GM06990 (cell line): Measurements from ENCODE around the gene CRY2.
"Not testable (repeated sequence)": the region's sequence is repeated elsewhere in the genome, so short reads cannot be mapped to it uniquely, and the experiment has no call there.

Experiments
- DNase-seq: peaks from one replicate; pipeline ENCODE4 v3.0.0-alpha.2; 2011; ENCODE audit not compliant: insufficient read length; ENCODE audit errors: extremely low read depth
- H3K27me3 ChIP-seq: replicated peaks from 2 replicates; pipeline ENCODE4 v1.6.0; 2011; ENCODE audit warnings: low read length; ENCODE audit not compliant: control insufficient read depth, insufficient read depth
- H3K36me3 ChIP-seq: 2 replicates; pipeline ENCODE4 v1.5.1; 2011; ENCODE audit warnings: low read length; ENCODE audit not compliant: control insufficient read depth, insufficient read depth
- H3K4me3 ChIP-seq: replicated peaks from 2 replicates; pipeline ENCODE4 v1.5.1; 2011; ENCODE audit warnings: low read depth, mild to moderate bottlenecking, control low read depth, low read length
- TF ChIP-seq, protein P1 (sequence below): IDR thresholded peaks from 2 replicates; pipeline ENCODE4 v1.5.1; 2011; ENCODE audit warnings: low read length, control low read depth, mild to moderate bottlenecking, inconsistent platforms; ENCODE audit not compliant: insufficient read depth, poor library complexity, severe bottlenecking

Gene CRY2

GRCh38 chr11:45828996-45829395, 18.3 kb upstream of the CRY2 start:
- Histone ChIP-seq H3K4me3 (no peak overlapping the region), H3K36me3 (no peaks in the 10 kb centered on the region), H3K27me3 (peaks cover 2% of the 10 kb centered on the region)
- TF ChIP-seq, protein P1, sequence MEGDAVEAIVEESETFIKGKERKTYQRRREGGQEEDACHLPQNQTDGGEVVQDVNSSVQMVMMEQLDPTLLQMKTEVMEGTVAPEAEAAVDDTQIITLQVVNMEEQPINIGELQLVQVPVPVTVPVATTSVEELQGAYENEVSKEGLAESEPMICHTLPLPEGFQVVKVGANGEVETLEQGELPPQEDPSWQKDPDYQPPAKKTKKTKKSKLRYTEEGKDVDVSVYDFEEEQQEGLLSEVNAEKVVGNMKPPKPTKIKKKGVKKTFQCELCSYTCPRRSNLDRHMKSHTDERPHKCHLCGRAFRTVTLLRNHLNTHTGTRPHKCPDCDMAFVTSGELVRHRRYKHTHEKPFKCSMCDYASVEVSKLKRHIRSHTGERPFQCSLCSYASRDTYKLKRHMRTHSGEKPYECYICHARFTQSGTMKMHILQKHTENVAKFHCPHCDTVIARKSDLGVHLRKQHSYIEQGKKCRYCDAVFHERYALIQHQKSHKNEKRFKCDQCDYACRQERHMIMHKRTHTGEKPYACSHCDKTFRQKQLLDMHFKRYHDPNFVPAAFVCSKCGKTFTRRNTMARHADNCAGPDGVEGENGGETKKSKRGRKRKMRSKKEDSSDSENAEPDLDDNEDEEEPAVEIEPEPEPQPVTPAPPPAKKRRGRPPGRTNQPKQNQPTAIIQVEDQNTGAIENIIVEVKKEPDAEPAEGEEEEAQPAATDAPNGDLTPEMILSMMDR: no peak
- DNase-seq: no peak

GRCh38 chr11:45830596-45830995, 16.7 kb upstream of the CRY2 start:
- Histone ChIP-seq H3K27me3 (peaks cover 2% of the 10 kb centered on the region), H3K36me3 (no peaks in the 10 kb centered on the region), H3K4me3 (no peak overlapping the region)
- no peak for DNase-seq
- TF ChIP-seq, protein P1: no peak

DNA sequence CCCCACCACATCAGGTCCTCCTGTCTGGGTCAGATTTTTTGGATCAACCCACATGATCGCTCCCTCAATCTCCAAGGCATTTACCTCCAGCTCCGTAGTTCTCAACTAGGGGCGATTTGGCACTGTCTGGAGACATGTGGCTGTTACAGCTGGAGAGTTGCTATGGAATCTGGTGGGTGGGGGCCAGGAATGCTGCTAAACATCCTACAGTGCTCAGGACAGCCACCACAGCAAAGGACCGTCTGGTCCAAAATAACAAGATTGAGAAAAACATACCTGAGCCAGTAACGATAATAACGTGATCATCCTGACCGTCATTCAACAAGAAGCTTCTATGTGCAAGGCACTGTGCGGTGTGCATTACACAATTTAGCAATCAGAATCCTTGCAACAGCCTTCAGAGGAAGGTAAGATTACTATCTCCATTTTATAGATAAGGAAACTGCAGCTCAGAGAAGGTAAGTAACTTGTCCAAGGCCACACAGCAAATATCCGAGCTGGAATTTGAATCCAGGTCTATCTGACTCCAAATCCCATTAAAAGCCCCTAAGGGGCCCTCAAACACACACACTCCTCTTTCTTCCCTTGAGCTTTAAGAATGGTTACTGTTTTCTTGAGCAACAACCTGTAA, 14.3 kb upstream of the CRY2 start:
- Histone ChIP-seq H3K4me3 (no peak overlapping the region), H3K36me3 (no peaks in the 10 kb centered on the region), H3K27me3 (peaks cover 2% of the 10 kb centered on the region)
- DNase-seq: no peak
- TF ChIP-seq, protein P1: no peak

DNA sequence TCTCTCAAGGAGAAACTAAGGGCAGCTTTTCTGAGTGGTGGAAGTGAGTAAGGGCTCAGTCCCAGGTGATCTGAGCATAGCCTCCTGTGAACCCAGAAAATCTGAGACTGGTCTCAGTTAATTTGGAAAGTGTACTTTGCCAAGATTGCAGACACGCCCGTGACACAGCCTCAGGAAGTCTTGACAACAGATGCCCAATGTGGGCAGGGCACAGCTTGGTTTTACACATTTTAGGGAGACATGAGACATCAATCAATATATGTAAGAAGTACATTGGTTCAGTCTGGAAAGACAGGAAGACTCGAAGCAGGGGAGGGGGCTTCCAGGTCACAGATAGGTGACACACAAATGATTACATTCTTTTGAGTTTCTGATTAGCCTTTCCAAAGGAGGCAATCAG, 13.5 kb upstream of the CRY2 start:
- TF ChIP-seq, protein P1: no peak
- Histone ChIP-seq H3K4me3 (no peak overlapping the region), H3K27me3 (peaks cover 2% of the 10 kb centered on the region; the same call in 1 of the 2 replicates), H3K36me3 (no peaks in the 10 kb centered on the region)
- no peak for DNase-seq

DNA sequence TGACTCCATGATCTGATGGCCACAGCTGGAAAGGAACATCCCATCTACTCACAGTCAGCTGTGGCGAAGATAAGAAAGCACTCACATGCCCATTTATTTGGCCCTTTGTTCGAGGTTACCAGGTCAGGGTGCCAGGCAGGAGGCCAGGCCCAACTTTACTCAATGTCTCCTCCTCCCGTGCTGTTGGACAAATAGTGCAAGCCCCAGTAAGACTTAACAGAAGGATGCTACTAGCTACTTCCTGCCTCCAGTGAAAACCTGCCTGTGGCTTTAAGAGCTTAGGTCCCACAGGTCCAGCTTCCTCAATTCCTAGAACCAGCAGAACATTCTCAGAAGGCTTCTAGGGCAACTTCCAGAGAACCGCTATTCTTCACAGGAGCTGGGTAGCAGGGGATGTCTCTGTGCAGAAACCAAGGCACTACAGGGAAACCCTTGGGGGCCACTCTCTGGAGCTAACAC, 12.9 kb upstream of the CRY2 start:
- peaks cover 2% of the 10 kb centered on the region; the same call in 1 of the 2 replicates for H3K27me3 ChIP-seq
- DNase-seq: no peak
- TF ChIP-seq, protein P1: no peak
- H3K36me3 ChIP-seq: no peaks in the 10 kb centered on the region
- H3K4me3 ChIP-seq: no peak overlapping the region

DNA sequence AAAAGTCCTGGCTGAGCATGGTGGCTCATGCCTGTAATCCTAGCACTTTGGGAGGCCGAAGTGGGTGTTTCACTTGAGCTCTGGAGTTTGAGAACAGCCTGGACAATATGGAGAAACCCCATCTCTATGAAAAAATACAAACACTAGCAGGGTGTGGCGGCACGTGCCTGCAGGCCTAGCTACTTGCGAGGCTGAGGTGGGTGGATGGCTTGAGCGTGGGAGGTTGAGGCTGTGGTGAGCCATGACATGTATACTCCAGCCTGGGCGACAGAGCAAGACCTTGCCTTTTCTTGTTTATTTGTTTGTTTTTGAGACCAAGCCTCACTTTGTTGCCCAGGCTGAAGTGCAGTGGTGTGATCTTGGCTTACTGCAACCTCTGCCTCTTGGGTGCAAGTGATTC, 8.1 kb upstream of the CRY2 start:
- TF ChIP-seq, protein P1: no peak
- Histone ChIP-seq H3K36me3 (no peaks in the 10 kb centered on the region), H3K27me3 (no peaks in the 10 kb centered on the region), H3K4me3 (no peak overlapping the region)
- no peak for DNase-seq

DNA sequence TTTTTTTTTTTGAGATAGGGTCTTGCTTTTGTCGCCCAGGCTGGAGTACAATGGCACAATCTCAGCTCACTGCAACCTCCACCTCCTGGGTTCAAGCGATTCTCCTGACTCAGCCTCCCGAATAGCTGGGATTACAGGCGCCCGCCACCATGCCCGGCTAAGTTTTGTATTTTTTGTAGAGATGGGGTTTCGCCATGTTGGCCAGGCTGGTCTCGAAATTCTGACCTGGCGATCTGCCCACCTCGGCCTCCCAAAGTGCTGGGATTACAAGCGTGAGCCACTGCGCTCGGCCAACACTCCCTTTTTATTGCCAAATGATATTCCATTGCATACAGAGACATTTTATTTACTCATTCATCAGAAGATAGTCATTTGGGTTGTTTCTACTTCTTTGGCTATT, 7.0 kb upstream of the CRY2 start:
- H3K4me3 ChIP-seq, H3K27me3 ChIP-seq: not testable (repeated sequence)

More for the DNA sequence above, 7.0 kb upstream of the CRY2 start:
- DNase-seq, H3K36me3 ChIP-seq: not testable (repeated sequence)
